ENCODE measurements around the gene HMGXB4.

DNA sequence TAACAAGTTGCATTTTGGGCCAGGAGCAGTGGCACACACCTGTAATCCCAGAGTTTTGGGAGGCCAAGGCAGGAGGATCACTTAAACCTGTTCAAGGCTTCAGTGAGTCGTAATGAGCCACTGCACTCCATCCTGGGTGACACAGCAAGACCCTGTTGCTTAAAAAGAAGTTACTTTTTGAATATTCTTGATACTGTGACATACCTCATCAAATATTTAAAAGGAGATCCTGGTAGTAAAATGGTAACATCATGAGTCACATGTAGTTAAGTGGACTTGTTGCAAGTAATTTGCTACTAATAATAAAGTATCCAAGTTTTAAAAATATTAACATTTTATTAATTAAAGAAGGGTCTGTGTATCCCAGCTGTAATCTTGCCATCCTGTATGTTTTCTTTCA, 18.3 kb downstream of the HMGXB4 start:
- TF ChIP-seq POLR2A (IDR thresholded peaks at IDR 0.05; ENCODE audit: low read depth, low read length) (no peak), CEBPB (IDR thresholded peaks at IDR 0.05; ENCODE audit: low read depth, low read length) (no peak), SMC3 (IDR thresholded peaks at IDR 0.05; ENCODE audit: low read depth, low read length) (no peak), RCOR1 (IDR thresholded peaks at IDR 0.05; ENCODE audit: insufficient replicate concordance, low read length) (no peak), USF2 (IDR thresholded peaks at IDR 0.05; ENCODE audit: low read depth, low read length) (no peak), MXI1 (IDR thresholded peaks at IDR 0.05; ENCODE audit: borderline replicate concordance, low read depth, low read length) (no peak)
- TF ChIP-seq, protein P1, sequence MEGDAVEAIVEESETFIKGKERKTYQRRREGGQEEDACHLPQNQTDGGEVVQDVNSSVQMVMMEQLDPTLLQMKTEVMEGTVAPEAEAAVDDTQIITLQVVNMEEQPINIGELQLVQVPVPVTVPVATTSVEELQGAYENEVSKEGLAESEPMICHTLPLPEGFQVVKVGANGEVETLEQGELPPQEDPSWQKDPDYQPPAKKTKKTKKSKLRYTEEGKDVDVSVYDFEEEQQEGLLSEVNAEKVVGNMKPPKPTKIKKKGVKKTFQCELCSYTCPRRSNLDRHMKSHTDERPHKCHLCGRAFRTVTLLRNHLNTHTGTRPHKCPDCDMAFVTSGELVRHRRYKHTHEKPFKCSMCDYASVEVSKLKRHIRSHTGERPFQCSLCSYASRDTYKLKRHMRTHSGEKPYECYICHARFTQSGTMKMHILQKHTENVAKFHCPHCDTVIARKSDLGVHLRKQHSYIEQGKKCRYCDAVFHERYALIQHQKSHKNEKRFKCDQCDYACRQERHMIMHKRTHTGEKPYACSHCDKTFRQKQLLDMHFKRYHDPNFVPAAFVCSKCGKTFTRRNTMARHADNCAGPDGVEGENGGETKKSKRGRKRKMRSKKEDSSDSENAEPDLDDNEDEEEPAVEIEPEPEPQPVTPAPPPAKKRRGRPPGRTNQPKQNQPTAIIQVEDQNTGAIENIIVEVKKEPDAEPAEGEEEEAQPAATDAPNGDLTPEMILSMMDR (conservative IDR thresholded peaks at IDR 0.05; ENCODE audit: low read depth, low read length) = no peak

Measured in IMR-90 (cell line).